HPDE6-E6E7 (cell line): ENCODE measurements around the gene CYP2W1.
A peak's percentile ranks its signal among the peaks of the same experiment; 100 is the strongest.
"Not testable (repeated sequence)": the region's sequence is repeated elsewhere in the genome, so short reads cannot be mapped to it uniquely, and the experiment has no call there.

Experiments
- DNase-seq: peaks from one replicate; pipeline ENCODE4 v3.0.0; 2011; ENCODE audit warnings: missing footprints; ENCODE audit errors: extremely low spot score

Gene CYP2W1

DNA sequence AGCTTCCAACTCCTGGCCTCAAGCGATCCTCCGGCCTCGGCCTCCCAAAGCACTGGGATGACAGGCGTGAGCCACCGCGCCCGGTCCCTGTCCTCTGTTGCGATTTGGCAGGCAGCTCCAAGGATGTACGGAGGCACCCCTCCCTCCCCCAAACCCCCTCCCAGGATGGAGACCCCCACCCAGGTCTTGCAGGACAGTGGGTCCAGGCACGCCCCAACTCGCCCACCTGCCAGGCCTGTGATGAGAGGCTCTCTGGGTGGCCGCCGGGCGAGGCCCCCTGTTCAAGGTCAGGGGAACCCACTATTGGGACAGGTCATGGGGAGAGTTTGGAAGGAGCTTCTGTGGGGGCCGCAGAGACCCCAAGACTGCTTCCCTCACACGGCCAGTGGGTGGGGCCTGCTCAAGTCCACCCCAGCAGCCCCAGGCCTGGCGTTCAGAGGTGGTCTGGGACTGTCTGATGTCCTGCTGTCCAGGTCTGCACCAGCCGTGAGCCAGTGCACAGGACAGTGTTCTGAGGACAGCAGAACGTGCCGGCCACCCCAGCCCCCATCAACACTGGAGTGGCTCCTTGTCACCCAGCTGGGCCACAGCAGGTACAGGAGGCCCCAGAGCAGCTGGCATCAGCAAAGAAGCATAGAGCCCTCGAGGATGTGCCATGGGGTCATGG is 31.0 kb upstream of the CYP2W1 start:
- DNase-seq: no peak

DNA sequence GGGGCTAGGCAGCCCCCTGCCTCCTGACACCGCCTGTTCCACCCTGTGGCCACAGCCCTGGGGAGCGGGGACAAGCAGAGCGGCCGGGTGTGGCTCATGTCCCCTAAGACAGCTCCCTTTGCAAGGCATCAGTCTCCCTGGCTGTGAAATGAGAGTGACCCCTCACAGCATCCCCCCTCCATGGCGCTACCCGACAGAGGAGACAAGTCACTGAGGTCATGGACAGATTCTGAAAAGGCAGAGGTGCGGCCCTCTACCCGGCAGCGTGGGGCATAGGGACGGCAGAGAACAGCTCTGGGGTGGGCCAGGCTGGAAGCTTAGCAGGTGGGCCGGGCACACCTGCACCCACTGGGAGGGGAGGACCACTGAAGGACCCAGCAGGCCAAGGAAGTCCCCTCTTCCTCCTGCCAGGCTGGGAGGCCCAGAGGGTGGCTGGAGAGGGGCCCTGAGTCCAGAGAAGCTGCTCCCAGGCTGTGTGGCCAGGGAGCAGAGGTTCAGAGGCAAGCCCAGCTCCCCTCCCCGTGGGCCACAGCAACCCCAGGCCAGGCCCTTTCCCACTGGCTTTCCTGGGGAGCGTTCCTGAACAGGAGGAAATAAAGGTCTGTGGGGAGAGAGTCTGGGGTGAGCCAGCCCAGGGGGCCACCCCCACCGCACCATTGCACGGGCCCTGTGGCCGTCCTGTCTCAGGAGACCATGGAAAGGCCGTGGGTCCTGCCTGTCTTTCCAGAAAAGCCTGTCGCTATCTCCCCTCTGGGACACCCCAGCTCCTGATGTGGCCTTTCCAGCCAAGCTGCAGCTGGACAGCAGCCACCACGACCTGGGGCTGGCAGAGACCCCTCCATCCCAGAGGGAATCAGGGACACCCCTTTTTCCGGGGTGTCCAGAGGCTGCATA is 30.2 kb upstream of the CYP2W1 start:
- DNase-seq: no peak

DNA sequence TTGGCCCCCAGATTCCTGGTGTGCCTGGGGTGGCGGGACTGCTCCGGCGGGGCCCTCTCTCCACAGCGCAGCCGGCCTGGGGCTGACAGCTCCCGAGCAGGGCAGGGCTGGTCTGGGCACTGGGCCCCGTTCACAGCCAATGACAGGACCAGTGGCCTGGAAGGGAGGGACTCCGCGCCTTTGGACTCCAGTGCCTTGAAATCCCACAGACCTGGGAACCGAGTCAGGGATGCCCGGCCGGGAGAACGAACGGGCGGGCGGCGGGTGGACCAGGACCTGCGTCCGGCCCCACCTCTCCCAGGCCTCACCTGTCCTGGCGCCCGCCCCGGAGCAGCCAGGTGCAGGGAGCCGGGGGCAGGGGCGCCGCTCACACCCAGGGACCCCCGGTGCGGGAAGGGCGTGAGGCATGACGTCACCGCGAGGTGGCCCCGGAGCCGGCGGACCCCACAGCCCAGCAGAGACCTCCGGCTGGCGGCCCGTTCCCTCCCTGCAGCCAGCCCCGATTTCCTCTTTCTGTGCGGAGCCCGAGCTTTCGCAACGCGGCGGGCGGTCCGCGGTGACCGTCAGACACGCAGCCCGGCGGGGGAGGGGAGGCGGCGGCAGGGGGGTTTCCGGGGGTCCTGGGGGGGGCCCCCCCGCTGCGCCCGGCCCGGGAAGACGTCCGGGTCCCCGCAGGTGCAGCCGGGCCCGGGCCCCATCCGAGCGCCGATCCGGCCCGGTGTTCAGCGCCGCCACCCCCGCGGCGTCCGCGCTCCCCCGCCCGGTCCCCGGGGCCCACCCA is 29.2 kb upstream of the CYP2W1 start:
- DNase-seq: no peak

DNA sequence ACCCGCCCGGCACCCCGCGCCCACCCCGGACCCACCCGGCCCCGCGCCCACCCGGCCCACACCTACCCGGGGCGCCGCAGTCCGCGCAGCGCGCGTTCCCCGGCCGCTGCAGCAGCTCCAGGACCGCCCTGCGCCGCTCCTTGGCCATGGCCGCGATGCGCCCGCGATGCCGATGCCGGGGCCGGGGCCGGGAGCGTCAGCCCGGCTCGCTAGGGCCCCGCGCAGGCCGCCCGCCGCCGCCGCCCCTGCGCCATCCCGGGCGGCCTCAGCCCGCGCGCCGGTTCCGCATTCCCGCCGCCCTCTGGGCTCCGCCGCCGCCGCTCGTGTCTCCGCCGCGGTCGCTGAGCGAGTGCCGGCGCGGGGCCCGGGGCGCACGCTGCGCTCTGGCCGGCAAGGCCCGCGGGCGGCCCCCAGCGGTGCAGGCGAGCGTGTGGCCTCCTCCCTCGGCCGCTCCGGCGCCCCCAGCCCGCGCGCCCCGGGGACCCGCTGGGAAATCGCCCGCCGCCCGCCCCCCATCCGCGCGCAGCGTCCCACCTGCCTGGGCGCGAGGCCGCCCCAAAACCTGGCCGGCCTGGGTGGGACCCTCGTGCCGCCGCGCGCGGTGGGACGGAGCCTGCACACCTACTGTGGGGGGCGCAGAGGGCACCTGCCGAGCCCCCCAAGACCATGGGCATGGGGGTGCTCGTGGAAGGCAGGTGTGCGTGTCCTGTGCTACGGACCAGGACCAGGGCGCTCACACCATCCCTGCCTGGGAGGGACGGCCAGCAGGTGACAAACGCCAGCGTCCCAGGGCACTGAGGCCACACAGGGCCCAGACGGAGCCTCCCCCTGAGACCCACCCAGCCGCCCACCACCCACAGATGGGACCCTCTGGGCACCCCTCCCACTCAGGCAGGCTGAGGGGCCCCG is 28.4 kb upstream of the CYP2W1 start, which contains the start of gene ADAP1:
ADAP1 (minus strand) TSS at position 351 of the 909 bp plus-strand sequence; CDS start at position 148, 203 bp downstream.
- DNase-seq: peak; percentile 48

DNA sequence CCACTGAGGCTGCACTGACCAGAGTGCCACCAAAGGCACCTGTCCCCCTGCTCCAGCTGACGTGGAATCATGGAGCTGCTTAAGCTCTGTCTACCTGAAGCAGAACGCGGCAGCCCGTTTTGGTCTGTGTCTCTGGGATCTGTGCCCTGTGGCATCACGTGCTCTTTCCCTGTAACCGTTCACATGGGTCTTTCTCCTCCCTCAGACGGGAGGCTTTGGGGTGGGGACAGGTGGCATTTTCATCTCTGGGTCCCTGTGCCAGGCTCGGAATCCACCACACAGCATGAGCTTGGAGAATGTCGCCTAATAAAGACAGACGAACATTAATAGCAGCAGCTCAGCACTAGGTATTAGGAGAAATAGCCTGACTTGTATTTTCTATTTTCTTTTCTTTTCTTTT is 26.9 kb upstream of the CYP2W1 start:
- no peak for DNase-seq

DNA sequence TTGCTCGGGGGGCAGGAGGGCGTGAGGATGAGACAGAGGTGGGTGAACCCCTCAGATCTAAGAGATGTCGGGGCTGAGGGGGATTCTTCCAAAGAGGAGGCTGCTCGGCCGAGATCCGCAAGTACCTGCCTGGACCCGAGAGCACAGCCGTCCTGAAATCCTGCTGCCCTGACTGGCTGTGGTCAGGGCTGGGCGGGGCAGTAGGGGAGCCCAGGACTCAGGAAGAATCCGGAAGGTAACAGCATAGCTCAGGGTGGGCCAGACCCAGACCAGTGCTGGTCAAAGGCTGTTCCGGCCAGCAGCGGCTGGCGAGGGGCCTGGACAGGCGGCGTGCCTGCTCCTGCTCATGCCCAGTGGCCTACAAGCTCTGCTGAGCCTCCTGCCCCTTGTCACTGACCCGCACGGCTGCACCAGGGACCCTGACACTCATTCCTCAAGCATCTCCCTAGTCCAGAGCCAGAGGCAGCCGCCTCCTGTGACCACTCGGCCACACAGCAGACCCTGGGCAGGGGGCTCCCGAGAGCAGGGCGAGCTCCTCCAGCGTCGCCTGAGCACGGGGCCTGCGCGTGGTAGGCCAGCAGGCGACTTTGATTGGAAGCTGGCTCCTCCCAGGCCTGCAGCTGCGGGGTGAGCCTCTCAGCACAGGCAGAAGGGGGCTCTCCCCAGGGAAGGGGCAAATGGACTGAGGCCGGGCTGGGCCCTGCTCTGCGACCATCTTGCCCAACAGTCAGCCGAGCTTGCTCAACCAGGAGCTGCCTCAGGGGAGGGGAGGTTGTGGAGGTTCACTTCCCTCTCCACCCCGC is 25.4 kb upstream of the CYP2W1 start:
- no peak for DNase-seq

DNA sequence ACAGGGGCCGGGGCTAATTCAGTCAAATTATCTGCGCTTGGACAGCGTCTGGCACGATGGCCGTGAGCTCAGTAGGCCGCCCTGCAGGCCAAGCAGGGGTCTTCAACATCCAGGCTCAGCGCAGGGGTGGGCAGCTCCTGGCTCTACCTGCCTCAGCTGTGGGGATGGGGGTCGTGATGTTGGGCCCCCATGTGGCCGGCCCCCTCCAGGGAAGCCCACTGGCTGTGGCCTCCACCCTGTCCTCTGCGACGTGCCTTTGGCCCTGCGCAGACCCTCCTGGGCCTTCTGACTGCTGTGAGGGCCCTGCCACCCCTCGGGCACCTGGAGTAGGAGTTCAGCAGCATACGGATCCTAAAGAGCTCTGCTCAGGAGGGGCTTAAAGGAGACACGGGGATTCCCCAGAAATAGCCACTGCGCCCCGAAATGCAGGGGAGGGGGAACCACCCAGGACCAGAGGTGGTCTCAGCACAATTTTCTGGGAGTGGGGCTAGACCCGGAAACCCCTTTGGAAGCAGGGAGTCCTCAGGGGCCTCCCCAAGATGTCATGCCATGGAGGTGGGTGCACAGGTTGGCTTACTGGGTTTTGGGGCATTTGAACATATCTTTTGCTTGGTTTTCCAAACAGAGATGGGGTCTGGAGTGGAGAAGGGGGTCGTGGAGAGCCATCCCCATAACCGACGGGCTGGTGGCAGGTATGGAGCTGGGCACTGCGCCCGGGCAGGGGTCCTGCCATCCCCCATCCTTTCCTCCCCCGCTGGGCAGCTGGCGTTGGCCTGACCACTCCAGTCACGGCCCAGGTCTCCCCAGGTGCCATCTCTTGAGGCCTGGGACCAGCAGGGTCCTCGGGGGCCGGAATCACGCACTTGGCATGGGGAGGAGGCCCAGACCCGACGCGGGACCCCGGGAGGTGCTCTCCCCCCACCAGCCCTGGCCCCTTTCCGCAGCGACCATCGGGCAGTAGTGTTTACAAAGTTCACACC is 24.5 kb upstream of the CYP2W1 start:
- DNase-seq: no peak

DNA sequence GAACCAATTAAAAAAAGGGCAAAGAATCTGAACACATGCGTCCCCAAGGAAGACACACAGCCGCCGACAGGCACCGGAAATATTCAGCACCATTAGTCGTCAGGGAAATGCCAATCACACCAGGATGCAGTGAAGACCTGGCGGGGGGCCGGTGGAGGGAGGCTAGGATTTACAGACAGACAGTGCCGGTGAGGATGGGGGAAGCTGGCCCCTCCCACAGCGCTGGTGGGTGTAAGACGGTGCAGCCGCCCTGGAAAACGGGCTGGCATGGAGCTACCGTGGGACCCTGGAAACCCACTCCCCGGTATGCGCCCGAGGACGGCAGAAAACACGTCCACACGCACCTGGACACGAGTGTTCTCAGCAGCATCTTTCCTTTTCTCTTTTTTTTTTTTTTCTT is 23.7 kb upstream of the CYP2W1 start:
- no peak for DNase-seq

DNA sequence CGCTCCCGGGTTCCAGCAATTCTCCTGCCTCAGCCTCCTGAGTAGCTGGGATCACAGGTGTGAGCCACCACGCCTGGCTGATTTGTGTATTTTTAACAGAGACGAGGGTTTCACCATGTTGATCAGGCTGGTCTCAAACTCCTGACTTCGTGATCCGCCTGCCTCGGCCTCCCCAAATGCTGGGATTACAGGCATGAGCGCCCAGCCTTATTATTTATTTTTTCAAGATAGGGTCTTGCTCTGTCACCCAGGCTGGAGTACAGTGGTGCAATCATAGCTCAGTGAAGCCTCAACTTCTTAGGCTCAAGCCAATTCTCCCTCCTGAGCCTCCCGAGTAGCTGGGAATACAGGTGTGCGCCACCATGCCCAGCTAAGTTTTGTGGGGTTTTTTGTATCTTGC is 23.2 kb upstream of the CYP2W1 start:
- DNase-seq: not testable (repeated sequence)

DNA sequence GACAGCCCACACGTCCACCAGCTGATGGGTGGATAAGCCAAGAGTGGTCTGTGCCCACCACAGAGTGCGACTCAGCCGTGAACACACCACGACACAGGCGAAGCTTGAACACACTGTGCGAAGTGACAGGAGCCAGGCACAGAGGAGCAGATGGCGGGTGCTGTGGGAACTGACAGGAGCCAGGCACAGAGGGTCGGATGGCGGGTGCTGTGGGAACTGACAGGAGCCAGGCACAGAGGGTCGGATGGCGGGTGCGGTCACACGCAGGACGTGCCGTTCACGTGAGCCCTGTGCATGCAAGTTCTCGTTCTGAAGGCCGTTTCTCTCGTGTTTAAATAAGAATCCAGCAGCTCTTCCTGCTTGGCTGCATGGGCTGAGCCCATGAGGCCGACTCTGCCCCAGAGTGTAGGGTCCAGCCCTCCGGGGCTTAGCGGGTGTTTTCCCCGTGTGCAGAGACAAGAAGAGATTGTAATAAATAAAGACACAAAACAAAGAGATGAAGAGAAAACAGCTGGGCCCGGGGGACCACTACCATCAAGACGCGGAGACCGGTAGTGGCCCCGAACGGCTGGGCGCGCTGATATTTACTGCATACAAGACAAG is 22.6 kb upstream of the CYP2W1 start:
- no peak for DNase-seq

DNA sequence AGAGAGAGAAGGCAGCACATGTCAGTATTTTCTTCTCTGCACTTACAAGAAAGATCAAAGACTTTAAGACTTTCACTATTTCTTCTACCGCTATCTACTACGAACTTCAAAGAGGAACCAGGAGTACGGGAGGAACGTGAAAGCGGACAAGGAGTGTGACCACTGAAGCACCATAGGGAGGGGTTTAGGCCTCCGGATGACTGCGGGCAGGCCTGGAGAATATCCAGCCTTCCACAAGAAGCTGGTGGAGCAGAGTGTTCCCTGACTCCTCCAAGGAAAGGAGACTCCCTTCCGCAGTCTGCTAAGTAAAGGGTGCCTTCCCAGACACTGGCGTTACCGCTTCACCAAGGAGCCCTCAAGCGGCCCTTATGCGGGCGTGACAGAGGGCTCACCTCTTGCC is 22.0 kb upstream of the CYP2W1 start:
- DNase-seq: not testable (repeated sequence)

DNA sequence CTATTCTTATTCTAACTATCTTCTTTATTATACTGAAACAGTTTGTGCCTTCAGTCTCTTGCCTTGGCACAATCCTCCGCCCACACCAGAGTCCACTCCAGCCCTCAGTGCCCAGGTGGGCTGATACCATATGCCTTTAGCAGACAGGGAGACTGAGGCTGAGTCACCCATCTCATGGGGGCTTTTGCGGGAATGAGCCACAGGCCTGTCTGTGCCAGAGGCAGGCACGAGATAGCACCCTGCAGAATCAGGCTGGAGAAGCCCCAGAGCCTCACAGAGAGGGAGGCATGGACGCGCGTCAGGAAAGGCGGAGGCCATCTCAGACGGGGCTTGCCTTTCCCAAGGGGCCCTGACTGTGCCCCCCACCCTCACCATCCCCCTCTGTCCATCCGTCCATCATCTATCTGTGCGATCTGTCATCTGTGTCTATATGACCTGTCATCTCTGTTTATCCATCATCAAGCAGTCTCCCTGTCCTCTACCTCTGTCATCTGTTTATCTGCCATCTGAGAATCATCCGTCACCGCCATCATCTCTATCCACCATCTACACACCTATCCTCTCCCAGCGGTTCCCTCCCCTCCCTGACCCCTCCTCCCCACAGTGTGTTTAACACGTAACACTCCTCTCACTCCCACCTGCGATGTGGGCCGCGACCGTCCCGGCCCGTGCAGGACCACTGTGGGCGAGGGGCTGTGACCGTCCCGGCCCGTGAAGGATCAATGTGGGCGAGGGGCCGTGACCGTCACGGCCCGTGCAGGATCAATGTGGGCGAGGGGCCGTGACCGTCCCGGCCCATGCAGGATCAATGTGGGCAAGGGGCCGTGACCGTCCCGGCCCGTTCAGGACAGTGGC is 21.2 kb upstream of the CYP2W1 start:
- no peak for DNase-seq

DNA sequence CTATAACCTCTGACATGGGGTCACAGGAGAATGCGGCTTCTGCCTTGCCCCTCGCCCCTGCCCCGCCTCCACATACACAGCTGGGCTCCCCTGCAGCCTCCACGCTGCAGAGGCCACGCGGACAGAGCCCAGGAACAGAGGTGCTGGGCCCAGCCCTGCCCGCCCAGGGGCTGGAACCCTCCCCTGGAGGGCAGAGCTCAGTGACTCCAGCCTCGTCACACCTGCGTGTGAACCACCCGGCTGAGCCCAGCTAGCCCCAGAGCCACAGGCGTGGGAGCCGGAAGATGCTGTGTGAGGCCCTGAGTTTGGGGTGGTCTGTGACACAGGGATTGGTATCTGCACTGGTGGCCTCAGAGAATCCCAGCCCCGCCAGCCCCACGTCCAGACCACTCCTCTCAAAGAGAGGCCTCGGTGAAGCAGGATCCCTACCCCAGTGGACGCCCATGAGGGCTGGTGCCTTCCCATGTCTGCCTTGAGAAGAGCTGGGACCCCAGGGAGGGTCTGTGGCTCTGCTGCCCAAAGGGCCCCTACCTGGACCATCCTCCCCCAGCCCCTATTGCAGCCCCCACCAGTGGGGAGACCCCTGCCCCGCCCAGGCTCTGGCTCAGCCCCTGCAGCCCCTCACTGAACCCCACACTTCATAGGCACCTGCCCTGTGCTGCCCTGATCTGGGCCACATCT is 20.4 kb upstream of the CYP2W1 start:
- no peak for DNase-seq

DNA sequence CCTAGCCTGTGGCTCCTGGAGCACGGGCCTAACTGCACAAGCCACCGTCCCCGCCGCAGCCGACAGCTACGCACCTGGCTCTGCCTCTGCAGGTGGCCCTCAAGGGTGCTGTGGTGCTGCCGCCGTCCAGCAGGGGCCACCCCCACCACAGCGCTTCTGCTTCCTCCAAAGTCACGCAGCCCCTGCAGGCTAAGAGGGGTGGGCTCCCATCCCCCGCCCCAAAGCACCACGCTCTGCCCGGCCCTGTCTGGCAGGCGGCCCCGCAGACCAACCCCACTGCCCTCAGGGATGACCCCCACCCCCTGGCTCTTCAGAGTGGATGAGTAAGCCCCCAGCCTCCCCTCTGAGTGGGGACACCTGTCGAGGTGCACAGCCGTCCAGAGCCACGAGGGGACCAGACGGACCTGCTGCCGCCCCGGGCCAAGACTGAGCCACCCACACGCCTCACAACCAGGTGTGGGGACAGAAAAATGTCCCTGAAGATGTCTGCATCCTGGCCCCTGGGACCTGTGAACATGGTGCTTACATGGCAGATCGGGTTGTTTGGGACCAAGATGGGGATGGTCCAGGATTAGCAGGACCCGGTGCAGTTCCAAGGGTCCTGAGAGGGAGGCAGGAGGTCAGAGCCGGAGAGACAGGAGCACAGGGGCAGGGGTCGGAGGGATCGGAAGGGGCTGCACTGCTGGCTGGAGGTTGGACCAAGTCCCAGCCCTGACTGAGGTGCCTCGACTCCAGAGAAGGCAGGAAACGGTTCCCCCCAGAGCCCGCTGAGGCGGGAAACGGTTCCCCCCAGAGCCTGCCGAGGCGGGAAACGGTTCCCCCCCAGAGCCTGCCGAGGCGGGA is 19.5 kb upstream of the CYP2W1 start:
- DNase-seq: no peak

DNA sequence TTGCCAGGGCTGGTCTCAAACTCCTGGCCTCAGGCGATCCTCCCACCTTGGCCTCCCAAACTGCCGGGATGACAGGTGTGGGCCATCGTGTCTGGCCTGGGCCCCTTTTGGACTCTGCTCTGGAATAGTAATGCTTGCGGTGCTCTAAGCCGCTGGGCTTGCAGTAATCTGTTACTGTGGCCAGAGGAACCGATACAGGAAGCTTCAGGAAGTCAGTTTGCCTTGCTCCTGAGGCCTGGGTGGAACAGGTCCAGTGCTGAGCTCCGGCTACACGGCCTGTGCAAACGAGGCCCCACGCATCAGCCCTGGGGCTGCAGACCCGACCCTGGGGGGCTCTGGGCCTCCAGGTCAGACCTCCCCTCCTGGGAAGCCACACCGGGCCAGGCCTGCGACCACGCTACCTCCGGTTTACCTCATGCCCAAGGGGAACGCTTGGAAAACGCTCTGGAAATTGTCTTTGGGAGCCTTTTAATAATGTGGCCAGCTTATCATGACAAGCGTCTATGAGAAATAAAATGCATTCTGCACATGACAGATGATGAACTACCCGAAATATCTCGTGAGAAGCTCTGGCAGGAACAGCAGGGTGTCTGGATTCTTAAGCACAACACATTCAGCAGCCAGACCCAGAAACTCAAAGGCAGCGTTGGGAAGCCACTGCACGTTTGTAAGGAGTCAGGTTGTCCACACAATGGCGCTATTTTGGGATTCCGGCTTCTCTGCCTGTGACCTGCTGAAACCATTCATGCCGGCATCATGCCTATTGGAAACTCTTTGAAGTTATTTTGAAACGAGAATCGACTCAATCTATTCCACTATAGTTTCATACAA is 18.4 kb upstream of the CYP2W1 start:
- DNase-seq: no peak
